T-helper 1 cell treated with Interleukin-12 subunit alpha and Interleukin-12 subunit beta and Interleukin-4 antibody, amounts not matched to agents 30 μg/mL and 1 μg/mL, for 36 hours (primary cell): ENCODE measurements around the gene LAMA2.

ENCODE experiments used
- H3K27ac Mint-ChIP-seq: one replicate; pipeline ENCODE4 v1.8.0; 2021; ENCODE audit warnings: mild to moderate bottlenecking, mixed read lengths
- H3K27me3 Mint-ChIP-seq: one replicate; pipeline ENCODE4 v1.8.0; 2021; ENCODE audit warnings: low read depth, mixed read lengths
- H3K36me3 Mint-ChIP-seq: one replicate; pipeline ENCODE4 v1.8.0; 2021; ENCODE audit warnings: low read depth, mixed read lengths
- H3K4me1 Mint-ChIP-seq: one replicate; pipeline ENCODE4 v1.8.0; 2021; ENCODE audit warnings: low read depth, mixed read lengths
- H3K4me3 Mint-ChIP-seq: one replicate; pipeline ENCODE4 v1.8.0; 2021; ENCODE audit warnings: mild to moderate bottlenecking, moderate library complexity, mixed read lengths
- H3K9me3 Mint-ChIP-seq: one replicate; pipeline ENCODE4 v1.8.0; 2021; ENCODE audit warnings: mixed read lengths

LAMA2 gene

GRCh38 chr6:129217701-129218100 lies 334.8 kb downstream of the LAMA2 start:
- H3K9me3 Mint-ChIP-seq = no peaks in the 10 kb centered on the region
- no peak overlapping the region for H3K27ac Mint-ChIP-seq
- no peaks in the 10 kb centered on the region for H3K4me1 Mint-ChIP-seq
- H3K27me3 Mint-ChIP-seq = no peaks in the 10 kb centered on the region
- H3K36me3 Mint-ChIP-seq = no peaks in the 10 kb centered on the region
- H3K4me3 Mint-ChIP-seq = no peak overlapping the region

GRCh38 chr6:129233458-129234134 lies 350.7 kb downstream of the LAMA2 start:
- no peak overlapping the region for H3K4me3 Mint-ChIP-seq
- no peaks in the 10 kb centered on the region for H3K4me1 Mint-ChIP-seq
- H3K27me3 Mint-ChIP-seq = peaks cover 13% of the 10 kb centered on the region
- no peaks in the 10 kb centered on the region for H3K9me3 Mint-ChIP-seq
- H3K36me3 Mint-ChIP-seq = no peaks in the 10 kb centered on the region
- no peak overlapping the region for H3K27ac Mint-ChIP-seq

GRCh38 chr6:129235167-129236000 lies 352.4 kb downstream of the LAMA2 start:
- H3K4me1 Mint-ChIP-seq = no peaks in the 10 kb centered on the region
- no peaks in the 10 kb centered on the region for H3K36me3 Mint-ChIP-seq
- H3K9me3 Mint-ChIP-seq = no peaks in the 10 kb centered on the region
- H3K27me3 Mint-ChIP-seq = peaks cover 13% of the 10 kb centered on the region
- H3K27ac Mint-ChIP-seq = no peak overlapping the region
- no peak overlapping the region for H3K4me3 Mint-ChIP-seq

GRCh38 chr6:129236001-129236517 lies 353.1 kb downstream of the LAMA2 start:
- no peaks in the 10 kb centered on the region for H3K4me1 Mint-ChIP-seq
- no peaks in the 10 kb centered on the region for H3K36me3 Mint-ChIP-seq
- no peaks in the 10 kb centered on the region for H3K9me3 Mint-ChIP-seq

GRCh38 chr6:129238991-129239390 lies 356.1 kb downstream of the LAMA2 start:
- no peaks in the 10 kb centered on the region for H3K36me3 Mint-ChIP-seq
- no peak overlapping the region for H3K4me3 Mint-ChIP-seq
- peaks cover 14% of the 10 kb centered on the region for H3K27me3 Mint-ChIP-seq
- no peak overlapping the region for H3K27ac Mint-ChIP-seq
- no peaks in the 10 kb centered on the region for H3K4me1 Mint-ChIP-seq
- no peaks in the 10 kb centered on the region for H3K9me3 Mint-ChIP-seq

More at GRCh38 chr6:129236001-129236517, 353.1 kb downstream of the LAMA2 start:
- H3K27ac Mint-ChIP-seq = no peak overlapping the region
- peaks cover 13% of the 10 kb centered on the region for H3K27me3 Mint-ChIP-seq
- H3K4me3 Mint-ChIP-seq = no peak overlapping the region

GRCh38 chr6:129239825-129240491 lies 357.0 kb downstream of the LAMA2 start:
- Mint-ChIP-seq H3K36me3 (no peaks in the 10 kb centered on the region), H3K9me3 (no peaks in the 10 kb centered on the region), H3K27me3 (peaks cover 14% of the 10 kb centered on the region), H3K27ac (no peak overlapping the region), H3K4me1 (no peaks in the 10 kb centered on the region), H3K4me3 (no peak overlapping the region)

GRCh38 chr6:129240492-129240853 lies 357.5 kb downstream of the LAMA2 start:
- Mint-ChIP-seq H3K36me3 (no peaks in the 10 kb centered on the region), H3K4me3 (no peak overlapping the region), H3K9me3 (no peaks in the 10 kb centered on the region), H3K4me1 (no peaks in the 10 kb centered on the region), H3K27me3 (peaks cover 14% of the 10 kb centered on the region), H3K27ac (no peak overlapping the region)

GRCh38 chr6:129242546-129242945 lies 359.6 kb downstream of the LAMA2 start:
- Mint-ChIP-seq H3K27me3 (peaks cover 23% of the 10 kb centered on the region), H3K4me1 (no peaks in the 10 kb centered on the region), H3K27ac (no peak overlapping the region), H3K36me3 (no peaks in the 10 kb centered on the region), H3K9me3 (no peaks in the 10 kb centered on the region), H3K4me3 (no peak overlapping the region)

GRCh38 chr6:129243377-129243776 lies 360.4 kb downstream of the LAMA2 start:
- Mint-ChIP-seq H3K27me3 (peaks cover 20% of the 10 kb centered on the region), H3K36me3 (no peaks in the 10 kb centered on the region), H3K9me3 (no peaks in the 10 kb centered on the region), H3K4me1 (no peaks in the 10 kb centered on the region), H3K27ac (no peak overlapping the region), H3K4me3 (no peak overlapping the region)

GRCh38 chr6:129248946-129249345 lies 366.0 kb downstream of the LAMA2 start:
- Mint-ChIP-seq H3K9me3 (no peaks in the 10 kb centered on the region), H3K27me3 (peaks cover 44% of the 10 kb centered on the region), H3K4me1 (peaks cover 4% of the 10 kb centered on the region), H3K4me3 (no peak overlapping the region), H3K27ac (no peak overlapping the region), H3K36me3 (no peaks in the 10 kb centered on the region)

GRCh38 chr6:129251669-129252376 lies 368.9 kb downstream of the LAMA2 start:
- Mint-ChIP-seq H3K4me3 (no peak overlapping the region), H3K36me3 (no peaks in the 10 kb centered on the region), H3K4me1 (peaks cover 4% of the 10 kb centered on the region)

GRCh38 chr6:129252377-129253071 lies 369.6 kb downstream of the LAMA2 start:
- H3K4me1 Mint-ChIP-seq = peaks cover 4% of the 10 kb centered on the region
- no peak overlapping the region for H3K4me3 Mint-ChIP-seq
- H3K27ac Mint-ChIP-seq = no peak overlapping the region
- H3K27me3 Mint-ChIP-seq = peaks cover 49% of the 10 kb centered on the region
- H3K9me3 Mint-ChIP-seq = no peaks in the 10 kb centered on the region
- no peaks in the 10 kb centered on the region for H3K36me3 Mint-ChIP-seq

More at GRCh38 chr6:129251669-129252376, 368.9 kb downstream of the LAMA2 start:
- H3K27me3 Mint-ChIP-seq = peaks cover 45% of the 10 kb centered on the region
- H3K27ac Mint-ChIP-seq = no peak overlapping the region
- no peaks in the 10 kb centered on the region for H3K9me3 Mint-ChIP-seq

- Mint-ChIP-seq H3K4me1 (peaks cover 4% of the 10 kb centered on the region), H3K4me3 (no peak overlapping the region), H3K27me3 (peaks cover 49% of the 10 kb centered on the region), H3K27ac (no peak overlapping the region), H3K36me3 (no peaks in the 10 kb centered on the region), H3K9me3 (no peaks in the 10 kb centered on the region)
Measured at GRCh38 chr6:129253242-129253641, 370.3 kb downstream of the LAMA2 start.

GRCh38 chr6:129253727-129254126 lies 370.8 kb downstream of the LAMA2 start:
- H3K36me3 Mint-ChIP-seq = no peaks in the 10 kb centered on the region
- no peak overlapping the region for H3K4me3 Mint-ChIP-seq
- no peaks in the 10 kb centered on the region for H3K9me3 Mint-ChIP-seq
- H3K27ac Mint-ChIP-seq = no peak overlapping the region
- peaks cover 47% of the 10 kb centered on the region for H3K27me3 Mint-ChIP-seq
- H3K4me1 Mint-ChIP-seq = peaks cover 4% of the 10 kb centered on the region
